GM19043 (cell line): Measurements from ENCODE around the gene NTN3.

Source experiments
- ATAC-seq: cut with Tn5 transposase; IDR thresholded peaks from one replicate; pipeline ENCODE4 v1.9.1; 2021; ENCODE audit warnings: low read depth; ENCODE audit not compliant: unreplicated experiment

Gene NTN3

DNA sequence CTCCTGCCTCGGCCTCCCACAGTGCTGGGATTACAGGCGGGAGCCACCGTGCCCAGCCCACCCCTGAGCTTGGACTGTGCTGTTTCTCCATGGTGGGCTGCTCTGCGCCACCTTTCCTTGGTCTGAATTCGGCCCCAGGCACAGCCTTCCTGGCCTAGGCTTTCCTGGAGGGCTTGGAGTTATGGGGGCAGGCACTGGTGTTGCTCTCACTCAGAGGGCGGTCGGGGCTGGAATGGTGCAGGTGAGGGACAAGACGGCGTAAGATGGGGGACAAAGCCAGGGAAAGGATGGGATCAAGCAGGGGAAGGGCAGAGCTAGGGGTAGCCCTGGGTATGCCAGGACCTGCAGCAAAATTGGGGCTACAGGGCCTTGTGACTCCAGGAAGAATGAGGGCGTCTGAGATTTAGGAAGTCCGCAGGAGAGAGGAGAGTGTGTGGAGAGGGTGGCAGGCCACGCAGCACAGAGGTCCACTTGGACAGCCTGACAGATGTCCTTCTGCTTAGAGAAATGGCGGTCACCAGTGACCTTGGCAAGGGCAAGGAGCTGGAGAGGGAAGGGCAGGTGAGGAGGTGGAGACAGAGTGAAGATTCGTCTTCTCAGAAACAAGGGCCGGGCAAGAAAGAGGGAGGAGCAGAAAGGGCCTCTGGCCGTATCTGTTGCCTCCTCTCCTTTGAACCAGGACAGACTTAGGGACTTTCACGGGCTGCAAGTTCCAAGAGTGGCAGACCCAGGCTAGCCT, 41.1 kb downstream of the NTN3 start:
- no peak for ATAC-seq

DNA sequence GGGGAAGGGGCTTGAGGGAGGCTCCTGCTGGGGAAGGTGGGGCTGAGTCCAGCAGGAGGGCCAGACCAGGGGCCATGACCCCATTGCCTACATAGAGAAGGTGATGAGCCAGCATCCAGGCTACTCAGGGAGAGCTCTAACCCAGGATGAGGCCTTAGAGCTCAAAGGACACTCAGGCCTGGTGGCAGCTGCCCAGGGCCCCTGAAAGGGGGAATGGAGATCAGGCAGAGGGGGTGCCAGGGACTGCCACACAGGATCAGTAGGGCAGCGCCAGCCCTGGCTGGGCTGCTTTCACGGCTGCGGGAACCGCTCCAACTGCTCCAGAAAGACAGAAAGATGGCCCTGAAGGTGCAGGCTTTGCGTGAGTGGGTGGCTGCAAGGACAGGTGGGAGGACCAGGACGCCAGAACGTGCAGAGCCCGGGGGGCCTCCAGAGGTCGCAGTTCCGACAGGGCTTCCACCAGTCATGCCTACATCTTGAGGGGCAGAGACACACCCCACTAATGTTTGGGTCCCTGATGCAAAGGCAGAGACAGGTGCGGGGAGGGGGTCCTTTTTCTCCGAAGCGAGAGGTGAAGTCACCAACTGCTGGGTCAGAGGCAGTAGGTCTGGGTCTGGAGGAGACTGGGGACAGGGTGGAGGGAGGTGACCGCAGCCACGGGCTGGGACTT, 41.8 kb downstream of the NTN3 start:
- ATAC-seq, result no peak

DNA sequence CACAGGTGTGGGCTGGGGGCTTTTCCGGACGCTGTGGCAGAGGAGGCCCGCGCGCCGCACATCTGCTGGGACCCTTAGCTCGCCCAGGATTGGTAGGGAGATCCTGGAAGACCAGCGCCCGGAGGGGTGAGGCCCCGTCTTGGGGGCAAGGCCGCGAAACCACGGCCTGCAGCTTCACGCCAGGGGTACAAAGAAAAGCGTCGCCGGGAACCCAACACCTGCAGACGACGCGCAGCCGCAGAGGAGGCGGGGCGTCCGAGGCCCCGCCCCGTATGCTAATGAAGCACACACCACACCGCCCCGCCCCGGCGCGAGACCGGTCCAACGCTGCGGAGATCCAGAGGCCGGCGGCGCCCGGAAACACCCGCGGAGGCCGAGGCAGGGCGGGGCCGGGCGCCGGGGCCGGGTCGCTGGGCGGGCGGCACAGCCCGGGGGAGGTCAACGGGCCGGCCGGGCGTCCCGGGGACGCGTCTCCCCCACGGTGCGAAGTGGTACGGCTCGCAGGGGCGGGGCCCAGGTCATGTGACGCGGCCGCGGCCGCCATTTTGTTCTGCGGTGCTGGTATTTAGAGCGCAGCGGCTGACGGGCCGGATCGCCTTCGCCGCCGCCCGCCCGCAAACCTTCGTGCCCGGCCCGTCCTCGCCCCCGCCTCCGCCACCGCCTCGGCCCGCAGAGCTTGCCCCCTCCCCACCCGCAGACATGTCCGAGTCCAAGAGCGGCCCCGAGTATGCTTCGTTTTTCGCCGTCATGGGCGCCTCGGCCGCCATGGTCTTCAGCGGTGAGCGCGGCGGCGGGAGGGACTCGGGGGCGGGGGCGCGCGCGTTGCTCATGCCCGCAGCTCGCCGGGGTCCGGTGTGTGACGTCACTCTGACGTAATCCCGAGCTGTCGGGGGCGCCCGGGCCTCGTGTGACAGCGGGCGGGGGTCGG, 42.6 kb downstream of the NTN3 start, which contains the start of gene ATP6V0C:
ATP6V0C (plus strand) TSS at position 548 of the 928 bp plus-strand sequence; CDS start at position 700, 152 bp downstream.
- ATAC-seq, result peak; percentile 79

DNA sequence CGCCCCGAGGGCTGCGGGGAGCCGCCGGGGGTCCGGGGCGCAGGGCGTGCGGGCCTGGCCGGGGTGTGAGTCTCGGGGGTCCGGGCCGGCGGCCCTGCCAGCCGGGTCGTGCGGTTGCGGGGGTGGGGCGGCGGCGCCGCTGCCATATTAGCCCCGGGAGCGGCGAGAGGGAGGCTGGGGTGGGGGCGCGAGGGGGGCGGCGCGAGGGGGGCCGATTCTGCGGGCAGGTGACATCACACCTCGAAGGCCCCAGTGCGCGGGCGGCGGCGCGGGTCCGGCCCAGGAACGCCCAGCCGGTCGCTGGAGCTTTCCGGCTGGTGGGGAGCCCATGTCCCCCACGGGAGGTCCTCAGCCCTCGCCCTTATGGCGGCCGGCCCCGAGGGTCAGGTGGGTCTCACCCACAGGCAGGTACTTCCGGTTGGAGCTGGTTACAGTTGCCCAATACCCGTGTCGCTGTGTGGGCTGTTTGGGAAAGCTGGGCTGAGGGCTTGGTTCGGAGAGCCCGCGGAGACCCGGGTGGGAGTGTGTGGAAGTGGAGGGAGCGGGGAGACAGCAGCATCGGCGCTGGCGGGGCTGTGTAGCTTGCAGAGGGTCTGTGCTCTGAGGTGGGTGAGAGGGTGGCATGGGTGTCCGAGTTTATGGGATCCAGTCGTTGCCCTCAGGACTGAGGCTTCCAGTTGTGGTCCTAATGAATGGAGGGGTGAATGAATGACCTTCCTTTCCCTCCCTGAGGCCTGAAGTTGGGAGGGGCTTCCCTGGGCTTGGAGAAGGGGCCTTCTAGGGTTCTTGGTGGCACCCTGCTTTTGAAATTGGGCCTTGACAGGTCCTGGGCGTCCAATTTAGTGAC, 43.5 kb downstream of the NTN3 start:
- no peak for ATAC-seq

DNA sequence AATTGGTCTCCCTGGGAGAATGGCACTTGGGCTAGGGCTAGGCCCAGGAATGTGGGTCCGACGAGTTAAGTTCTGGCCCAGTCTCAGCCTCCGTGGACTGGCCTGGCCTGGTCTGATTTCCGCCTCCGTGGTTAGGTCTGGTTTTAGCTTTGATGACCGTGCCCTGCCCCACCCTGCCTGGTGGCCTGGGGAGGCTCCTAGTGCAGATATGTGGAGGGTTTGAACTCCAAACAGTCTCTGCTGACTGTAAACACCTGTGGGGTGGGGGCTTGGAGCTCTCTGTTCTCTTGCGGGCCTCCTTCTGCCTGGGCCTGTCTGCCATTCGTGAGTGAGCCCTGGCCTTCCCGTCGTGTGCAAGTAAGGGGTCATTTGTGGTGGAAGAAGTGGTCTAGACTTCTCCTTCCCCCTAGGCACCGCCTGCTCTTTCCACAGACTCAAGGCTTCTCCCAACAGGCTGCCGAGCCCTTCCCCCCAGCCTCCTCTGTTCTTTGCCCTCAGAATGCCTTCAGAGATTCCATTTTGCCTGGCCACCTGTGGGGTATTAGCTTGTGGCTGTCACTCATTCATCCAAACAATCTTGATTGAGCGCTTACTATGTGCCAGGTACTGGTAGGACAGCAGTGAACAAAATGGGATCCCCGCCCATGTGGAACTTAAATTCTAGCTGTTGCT, 44.2 kb downstream of the NTN3 start:
- no peak for ATAC-seq

DNA sequence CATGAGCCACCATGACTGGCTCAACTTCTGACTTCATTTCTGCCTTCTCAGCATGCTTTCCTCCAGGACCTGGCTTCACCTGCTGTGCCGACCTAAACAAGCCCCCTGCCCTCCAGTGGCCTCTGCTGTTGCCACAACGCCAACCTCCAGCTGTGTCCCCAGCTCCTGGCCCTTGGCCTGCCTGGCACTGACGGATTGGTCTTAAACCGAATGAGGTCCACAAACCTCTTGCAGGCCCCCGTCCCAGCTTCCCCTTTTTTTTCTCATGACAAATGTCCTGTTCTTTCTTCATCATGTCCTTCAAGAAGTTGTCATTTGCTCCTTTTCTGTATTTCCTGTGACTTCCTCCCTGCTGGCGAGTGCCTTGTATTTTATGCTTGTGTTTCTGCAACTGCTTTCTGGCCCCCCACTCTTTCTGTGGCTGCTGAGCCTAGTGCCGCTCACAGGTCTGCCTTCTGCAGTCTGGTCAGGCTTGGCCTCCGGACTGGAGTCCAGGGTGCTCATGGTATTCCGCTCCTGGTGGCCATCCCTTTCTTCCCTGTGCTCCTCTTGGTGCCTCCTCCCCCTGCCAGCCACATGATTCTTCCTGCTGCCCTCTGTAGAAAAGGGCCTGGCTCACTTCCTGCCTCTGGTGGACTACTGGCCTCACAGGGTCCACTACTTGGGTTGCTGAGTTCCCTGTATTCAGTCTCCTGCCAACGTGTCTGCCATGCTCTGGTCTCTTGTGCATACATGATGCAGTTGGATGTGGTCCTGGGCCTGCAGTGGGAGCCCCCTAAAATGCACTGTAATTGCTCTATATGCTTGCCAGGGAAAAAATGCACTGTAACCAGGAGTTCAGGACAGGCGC, 45.5 kb downstream of the NTN3 start:
- no peak for ATAC-seq

DNA sequence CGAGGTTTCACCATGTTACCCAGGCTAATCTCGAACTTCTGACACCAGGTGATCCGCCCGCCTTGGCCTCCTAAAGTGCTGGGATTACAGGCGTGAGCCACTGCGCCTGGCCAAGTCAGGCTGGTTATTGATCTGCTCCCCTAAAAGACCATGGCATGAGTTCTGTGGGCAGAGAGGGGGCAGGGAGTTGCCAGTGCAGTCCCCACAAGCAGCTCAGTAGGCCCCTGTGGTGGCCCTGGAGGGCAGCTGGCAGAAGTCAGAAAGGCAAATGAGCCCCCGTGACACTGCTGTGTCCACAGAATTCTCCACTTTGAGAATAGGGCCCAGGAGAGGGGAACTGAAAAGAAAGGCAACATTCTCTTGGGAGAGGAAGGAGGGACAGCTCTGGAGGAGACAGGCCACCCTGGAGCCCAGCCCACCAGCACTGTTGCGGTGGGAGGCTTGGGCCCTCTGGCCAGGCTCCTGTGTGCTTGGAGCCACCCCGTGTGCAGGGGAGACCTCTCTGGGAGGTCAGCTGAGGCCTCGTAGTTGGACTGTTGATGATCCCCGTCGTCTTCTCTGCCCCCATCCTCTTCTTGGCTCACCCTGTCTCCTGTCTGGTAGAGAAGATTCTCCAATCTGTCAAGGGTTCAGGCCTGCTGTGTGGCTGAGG, 47.0 kb downstream of the NTN3 start:
- no peak for ATAC-seq

DNA sequence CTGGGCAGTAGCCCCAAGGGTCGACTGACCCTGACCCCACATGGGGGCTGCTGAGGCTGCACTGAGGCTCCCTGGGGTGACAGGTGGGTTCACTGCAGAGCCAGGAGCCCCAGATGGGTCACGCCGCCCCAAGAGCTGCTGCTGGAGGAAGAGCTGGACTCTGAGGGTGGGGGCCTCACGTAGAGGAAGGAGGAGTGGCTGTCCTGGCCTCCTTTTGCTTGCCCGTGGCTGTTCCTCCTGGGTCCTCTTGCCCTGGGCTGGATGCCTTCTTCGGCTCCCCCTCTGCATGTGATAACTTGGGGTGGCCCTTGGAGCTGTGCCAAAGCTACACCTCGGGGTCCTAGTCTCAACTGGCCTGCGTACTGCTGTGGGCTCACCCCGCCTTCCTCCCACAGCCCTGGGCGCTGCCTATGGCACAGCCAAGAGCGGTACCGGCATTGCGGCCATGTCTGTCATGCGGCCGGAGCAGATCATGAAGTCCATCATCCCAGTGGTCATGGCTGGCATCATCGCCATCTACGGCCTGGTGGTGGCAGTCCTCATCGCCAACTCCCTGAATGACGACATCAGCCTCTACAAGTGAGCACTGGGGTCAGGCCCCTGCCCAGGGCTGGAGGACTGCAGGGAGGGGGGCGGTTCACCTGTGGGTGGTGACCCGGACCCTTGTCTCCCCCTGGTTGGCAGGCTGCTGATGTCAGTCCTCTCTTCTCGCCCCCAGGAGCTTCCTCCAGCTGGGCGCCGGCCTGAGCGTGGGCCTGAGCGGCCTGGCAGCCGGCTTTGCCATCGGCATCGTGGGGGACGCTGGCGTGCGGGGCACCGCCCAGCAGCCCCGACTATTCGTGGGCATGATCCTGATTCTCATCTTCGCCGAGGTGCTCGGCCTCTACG, 48.0 kb downstream of the NTN3 start:
- no peak for ATAC-seq

DNA sequence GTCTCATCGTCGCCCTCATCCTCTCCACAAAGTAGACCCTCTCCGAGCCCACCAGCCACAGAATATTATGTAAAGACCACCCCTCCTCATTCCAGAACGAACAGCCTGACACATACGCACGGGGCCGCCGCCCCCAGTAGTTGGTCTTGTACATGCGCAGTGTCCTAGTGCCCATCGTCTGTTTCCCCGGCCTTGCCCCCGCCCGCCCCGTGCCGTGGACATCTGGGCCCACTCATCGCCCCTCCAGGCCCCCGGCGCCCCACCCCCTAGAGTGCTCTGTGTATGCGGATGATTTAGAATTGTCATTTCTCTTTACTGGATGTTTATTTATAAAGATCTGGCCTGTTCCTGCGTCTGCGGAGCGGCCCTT, 48.6 kb downstream of the NTN3 start:
- ATAC-seq, result no peak

DNA sequence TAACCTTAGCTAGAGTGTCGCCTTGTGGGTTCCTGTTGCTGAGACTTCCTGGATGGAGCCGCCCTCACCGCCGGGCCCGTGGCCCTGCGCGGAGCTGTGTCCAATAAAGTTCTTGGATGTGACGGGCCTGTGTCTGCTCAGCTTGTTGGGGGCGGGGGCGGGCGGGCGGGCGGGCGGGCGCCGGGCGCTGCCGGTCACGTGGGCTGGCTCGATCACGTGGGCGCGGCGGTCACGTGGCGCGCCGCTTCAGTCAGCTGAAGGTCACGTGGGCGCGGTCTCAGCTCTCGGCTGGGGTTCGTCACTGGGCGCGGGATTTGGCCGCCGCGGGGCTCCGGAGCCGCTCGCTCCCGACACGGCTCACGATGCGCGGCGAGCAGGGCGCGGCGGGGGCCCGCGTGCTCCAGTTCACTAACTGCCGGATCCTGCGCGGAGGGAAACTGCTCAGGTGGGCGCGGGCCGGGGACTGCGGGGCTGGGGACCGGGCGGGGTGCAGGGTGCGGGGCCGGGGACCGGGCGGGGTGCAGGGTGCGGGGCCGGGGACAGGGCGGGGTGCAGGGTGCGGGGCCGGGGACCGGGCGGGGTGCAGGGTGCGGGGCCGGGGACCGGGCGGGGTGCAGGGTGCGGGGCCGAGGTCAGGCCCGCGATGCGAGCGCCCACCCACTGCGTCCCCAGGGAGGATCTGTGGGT, 49.1 kb downstream of the NTN3 start, which contains the start of gene AMDHD2:
AMDHD2 (plus strand) TSS at position 275 of the 687 bp plus-strand sequence; CDS start at position 363, 88 bp downstream.
- ATAC-seq, result no peak

DNA sequence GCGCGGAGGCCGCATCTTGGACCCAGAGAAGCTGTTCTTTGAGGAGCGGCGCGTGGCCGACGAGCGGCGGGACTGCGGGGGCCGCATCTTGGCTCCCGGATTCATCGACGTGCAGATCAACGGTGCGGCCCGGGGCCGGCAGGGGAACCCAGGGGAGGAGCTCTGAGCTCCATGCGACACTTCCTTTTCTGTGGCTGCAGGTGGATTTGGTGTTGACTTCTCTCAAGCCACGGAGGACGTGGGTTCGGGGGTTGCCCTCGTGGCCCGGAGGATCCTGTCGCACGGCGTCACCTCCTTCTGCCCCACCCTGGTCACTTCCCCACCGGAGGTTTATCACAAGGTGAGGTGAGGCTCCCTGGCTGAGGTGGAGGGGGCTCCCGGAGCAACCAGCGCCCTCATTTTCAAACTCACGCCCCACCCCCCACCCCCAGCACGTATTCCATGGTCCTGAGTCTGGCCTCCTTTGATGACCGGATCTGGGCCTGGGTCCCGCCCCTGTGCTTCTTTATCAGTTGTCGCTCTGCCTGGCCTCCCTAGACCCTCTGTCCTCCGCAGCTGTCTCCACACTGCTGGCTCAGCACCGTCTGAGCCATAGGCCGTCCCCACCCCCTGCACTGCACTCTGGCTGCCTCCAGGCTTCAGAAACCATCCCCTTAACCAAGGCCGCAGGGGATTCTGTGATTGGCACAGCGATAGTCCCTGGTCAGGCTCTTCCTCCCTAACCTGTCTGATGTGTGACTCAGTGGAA, 49.9 kb downstream of the NTN3 start:
- no peak for ATAC-seq
